ENCODE data around the gene BARHL2.

BARHL2 gene

GRCh38 chr1:90724361-90724760, 7.3 kb upstream of the BARHL2 start:
- no peak for DNase-seq

DNA sequence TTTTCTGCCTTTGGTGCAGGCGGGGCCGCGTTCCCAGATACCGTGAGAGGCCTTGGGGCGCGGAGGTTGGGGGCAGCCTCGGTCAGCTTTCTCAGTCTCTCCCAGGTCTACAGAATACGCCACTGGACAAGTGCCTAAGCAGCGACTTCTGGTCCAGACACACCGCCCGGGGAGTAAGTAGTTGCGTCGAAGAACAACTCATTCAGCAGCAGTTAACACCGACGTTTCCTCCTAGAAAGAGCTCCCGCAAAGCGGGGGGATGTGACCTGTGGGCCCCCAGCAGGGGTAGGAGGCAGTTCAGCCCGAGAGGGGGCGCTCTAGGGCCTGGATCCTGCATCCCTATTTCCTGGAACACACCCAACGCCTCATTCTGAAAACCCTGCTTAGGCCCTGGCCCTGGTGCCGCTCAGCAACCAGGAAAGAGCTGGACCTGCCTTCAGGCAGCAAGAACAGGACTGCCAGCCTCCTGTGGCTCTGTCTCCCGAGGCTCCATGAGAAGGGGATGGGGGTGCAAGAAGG, 6.5 kb upstream of the BARHL2 start:
- DNase-seq, result no peak

DNA sequence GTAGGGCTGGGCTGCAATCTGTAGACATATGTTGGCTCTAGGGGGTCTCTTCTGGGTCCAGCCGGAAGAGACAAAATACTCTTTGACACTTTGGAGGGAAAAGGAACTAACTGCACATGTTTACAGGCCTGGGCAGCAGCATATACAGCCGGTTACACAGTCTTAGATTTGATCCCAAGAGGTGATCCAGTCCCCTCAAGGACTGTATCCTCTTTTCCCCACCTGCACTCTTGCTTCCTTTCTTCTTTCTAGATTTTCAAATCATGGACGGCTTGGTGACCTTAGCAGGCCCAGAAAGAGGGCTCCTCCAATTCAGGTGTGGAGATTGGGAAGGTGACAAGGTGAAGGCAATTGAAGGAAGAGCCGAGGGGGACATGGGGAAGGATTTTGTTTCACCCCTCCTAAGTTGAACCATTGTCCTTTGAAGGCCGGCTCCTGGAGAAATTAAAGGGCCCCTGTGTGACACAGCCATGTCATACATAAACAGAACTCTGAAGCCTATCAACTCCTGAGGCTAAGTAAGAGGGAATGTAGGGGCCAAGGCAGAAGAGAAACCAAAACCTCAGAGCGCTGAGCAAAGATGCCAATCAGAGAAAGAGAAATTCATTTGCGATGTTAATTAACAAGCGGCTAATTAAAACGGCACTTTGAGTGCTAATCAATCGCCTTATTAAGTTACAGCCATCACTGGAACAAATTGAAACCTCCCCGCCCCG, 5.9 kb upstream of the BARHL2 start:
- DNase-seq, result no peak

DNA sequence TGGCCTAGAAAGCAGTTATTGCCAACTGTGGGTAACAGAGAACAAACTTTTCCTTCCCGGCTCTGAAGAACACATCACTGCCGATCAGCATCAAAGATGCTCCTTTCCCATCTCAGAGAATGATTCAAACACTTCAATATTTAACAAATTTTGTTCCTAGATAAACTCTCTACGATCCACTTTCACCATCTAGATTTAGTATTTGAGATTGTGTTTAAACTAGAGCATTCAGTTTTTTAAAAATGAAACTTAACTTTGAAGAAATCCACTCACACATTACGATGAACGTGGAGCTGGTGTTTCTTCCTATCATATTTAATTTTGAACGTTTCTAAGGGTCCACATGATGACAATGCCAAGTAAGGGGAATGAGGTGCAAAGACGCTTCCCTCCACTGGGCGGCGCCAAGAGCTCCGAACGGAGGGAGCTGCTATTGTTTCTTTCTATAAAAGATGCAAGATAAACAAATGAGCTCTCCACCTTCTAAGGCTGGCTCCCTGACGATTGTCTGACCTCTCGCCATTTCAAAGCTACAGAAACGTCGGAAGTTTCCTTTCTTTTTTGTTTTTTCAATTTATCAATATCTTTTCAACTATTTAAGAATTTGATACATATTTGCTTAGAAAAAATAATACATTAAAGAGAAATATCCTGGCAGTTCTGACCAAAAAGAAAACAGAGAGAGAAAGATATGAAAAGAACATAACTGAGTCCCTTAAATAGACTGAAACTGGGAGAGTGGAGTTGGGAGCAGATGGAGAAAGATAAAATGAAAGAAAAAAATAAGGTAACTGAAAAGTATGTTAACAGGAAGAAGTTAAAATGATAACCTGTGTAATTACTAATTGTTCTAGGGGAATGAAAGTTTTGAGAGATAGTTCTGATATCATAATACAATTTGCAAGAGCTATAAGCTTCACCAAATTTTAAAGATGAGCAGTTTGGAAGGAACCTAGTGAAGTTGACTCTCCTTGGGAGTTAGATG, 4.4 kb upstream of the BARHL2 start:
- DNase-seq, result peak; percentile 51 to 68

GRCh38 chr1:90720145-90720636, 3.1 kb upstream of the BARHL2 start:
- no peak for DNase-seq

GRCh38 chr1:90719330-90720144, 2.4 kb upstream of the BARHL2 start:
- DNase-seq, result no peak

DNA sequence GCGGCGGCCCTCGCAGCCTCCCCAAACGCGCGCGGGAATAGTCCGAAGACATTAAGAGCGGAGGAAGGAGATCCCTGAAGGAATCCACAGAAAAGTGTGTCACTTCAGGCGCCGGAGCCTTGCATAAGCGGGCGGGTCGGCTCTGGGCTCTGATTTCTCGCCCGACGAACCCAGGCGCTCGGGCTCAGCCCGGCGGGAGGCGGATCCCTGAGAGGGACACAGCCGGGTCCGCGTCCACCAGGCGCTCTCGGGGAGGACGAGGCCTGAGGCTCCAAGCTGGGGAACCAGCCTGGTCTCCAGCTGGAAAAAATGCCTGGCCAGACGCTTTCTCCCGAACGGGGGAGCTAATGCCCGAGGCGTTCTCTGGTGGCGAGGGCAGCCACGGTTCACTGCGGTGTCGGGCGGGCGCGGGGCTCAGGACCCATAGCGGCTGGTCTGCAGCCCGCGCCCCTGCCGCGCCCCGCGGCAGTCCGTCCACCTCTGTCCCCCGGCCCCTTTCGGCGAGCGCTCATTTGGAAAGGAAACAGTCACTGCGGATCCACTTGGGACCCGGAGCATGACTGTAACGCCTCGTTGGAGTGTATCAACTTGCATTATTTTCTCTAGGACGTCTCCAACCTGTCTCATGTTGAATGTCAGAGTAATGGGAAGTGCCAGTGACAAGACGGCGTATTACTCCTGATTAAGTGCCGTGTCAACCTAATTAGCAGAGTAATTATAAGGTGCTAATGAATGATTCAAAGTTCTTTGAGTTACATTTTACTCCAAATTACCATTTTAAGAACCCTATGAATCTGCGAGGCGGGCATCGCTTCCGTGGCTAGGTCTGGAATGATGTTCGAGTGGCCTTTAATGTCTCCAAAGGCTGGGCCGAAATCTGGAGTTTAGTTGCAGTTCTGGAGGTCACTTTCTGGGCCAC, 1.6 kb upstream of the BARHL2 start:
- no peak for DNase-seq

- no peak for DNase-seq
These were observed 736 bp upstream of the BARHL2 start for GRCh38 chr1:90717665-90718410.

- no peak for DNase-seq
These were observed 208 bp upstream of the BARHL2 start for GRCh38 chr1:90717356-90717664.

DNA sequence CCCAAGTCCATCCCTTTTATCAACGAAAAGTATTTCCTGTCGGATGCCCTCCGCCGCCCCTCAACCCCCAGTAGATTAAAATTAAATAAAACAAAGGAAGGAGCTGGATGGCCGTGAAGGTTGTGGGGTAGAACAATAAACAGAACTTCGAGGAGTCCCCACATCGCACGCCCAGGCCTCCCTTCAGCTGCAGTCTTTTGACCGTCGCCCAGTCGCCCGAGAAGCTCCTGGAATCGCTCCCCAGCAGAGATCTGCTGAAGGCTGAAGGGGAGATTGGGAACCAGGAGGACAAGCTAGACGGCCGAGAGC, 905 bp downstream of the BARHL2 start:
- no peak for DNase-seq

- DNase-seq, result no peak
These were observed 1.8 kb downstream of the BARHL2 start for GRCh38 chr1:90715309-90715708.

DNA sequence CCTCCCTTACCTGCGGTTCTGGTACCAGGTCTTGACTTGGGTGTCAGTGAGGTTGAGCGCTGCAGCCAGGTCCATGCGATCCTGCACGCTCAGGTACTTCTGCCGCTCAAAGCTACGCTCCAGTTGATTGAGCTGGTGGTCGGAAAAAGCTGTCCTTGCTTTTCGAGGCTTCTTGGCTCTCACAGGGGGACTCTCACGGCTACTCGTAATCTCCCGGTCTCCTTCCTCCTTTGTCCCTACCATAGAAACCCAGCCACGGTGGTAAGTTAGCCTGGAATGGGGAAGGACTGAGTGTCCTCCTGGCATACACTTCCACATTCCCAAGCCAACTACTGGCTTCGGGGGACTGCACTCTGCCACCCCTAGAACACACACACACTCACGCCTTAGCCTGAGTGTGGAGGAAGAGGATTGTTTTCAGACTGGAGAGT, 2.6 kb downstream of the BARHL2 start:
- DNase-seq, result no peak

GRCh38 chr1:90713741-90714509, 3.2 kb downstream of the BARHL2 start:
- no peak for DNase-seq

GRCh38 chr1:90712915-90713730, 4.0 kb downstream of the BARHL2 start:
- no peak for DNase-seq

- DNase-seq, result no peak
These were observed 4.8 kb downstream of the BARHL2 start for GRCh38 chr1:90712153-90712856.

DNA sequence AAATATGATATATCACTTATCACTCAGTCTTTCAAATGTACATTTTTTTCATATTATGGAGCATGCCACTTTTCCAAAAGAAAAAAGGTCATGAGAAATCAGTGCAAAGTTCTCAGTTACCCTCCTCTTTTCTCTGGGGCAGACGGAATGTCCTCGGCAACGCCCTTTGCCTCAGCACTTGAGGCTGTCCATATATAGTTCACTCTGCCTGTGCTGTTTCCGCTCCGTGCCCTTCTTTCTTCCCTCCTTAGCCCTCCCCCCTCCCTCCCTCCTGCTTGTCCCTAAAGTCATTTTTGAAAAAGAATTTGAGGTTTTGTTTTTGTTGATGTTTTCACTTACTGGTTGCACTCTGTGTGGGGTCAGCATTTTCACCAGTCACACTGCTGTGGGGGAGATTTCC, 5.4 kb downstream of the BARHL2 start:
- DNase-seq, result no peak

DNA sequence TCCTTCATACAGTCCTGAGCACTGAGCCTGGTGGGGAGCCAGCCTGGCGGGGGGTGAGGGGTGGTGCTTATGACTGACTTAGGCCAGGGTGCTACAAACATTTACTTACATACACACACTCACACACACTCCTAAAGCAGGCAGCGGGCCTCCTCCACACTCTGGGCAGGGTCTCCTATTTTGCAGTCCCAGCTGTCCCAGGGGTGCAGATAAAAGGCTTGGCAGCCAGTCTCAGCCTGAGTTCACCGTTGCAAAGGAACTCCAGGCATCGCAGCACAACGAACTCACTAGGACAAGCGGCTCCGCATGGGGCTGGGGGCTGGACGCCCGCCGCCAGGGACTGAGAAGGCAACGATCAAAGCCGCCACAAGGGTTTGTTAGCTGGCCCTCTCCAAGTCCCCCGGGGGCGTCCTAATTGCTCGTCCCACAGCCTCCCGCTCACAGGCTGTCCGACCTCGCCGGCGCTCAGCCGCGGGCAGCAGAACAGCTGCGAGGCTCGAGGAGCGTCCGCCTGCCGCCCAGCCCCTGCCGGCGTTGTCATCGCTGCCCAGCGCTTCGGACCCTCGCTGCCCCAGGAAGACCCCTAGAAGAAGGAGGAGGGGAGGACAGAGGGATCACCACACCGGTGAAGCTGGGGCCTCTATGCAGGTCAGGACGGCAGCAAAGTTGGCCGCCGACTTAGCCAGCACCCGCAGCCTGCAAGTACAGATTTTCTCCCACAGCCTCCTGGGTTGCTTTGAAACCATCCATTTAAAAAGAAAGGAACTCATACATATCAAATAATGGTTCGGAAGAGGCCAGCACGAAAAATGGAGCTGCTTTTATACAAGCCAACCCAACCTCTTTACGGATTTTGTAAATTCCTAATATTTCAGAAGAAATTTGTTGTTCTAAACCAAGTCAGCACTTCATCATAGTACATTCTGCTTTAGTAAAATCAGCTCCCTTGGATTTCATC, 6.2 kb downstream of the BARHL2 start:
- DNase-seq, result no peak

- DNase-seq, result no peak
These were observed 7.6 kb downstream of the BARHL2 start for GRCh38 chr1:90709535-90709934.
